Esophagus muscularis mucosa (tissue), 4 donors: ENCODE measurements around the gene RCC2. TPM values are rescaled to one million over a fixed set of nuclear protein-coding genes. Genes with fewer than 3 reads are reported as not detected.
"Not testable (repeated sequence)": the region's sequence is repeated elsewhere in the genome, so short reads cannot be mapped to it uniquely, and the experiment has no call there.

Experiments
- DNase-seq: peaks from one replicate; pipeline ENCODE4 v3.0.0-alpha.2; 2017; ENCODE audit errors: extremely low spot score
- H3K27ac ChIP-seq, 4 donors: fragments of 200-600 bp; sonication (generic); replicated peaks in 1 of 4; 1 replicate in 3 of 4; 2 replicates in 1 of 4; pipeline ENCODE4 v1.5.1; 2016 to 2019; ENCODE audit warnings: mild to moderate bottlenecking in 1 of 4
- H3K27me3 ChIP-seq, 4 donors: fragments of 200-600 bp; sonication (generic); one replicate each; pipeline versions ENCODE4 v1.5.1 to v1.6.0; 2016 to 2019
- H3K36me3 ChIP-seq, 4 donors: fragments of 200-600 bp; sonication (generic); one replicate each; pipeline ENCODE4 v1.5.1; 2016 to 2019
- H3K4me1 ChIP-seq, 4 donors: fragments of 200-600 bp; sonication (generic); one replicate each; pipeline ENCODE4 v1.5.1; 2016 to 2019
- H3K4me3 ChIP-seq, 4 donors: fragments of 200-600 bp; sonication (generic); 1 replicate in 2 of 4; 2 replicates in 2 of 4; pipeline ENCODE4 v1.5.1; 2016 to 2019; ENCODE audit warnings: mild to moderate bottlenecking in 4 of 4, moderate library complexity in 1 of 4
- H3K9me3 ChIP-seq, 4 donors: fragments of 200-600 bp; sonication (generic); 1 replicate in 3 of 4; 2 replicates in 1 of 4; pipeline ENCODE4 v1.5.1; 2016 to 2019
- CTCF ChIP-seq, 3 experiments: fragments of 200-600 bp in 2 of 3; fragments of 450-650 bp in 1 of 3; sonication (generic) in 2 of 3; IDR thresholded peaks; one replicate each; pipeline ENCODE4 v1.5.1; 2017 to 2019; ENCODE audit warnings: antibody characterized with exemption in 3 of 3, mild to moderate bottlenecking in 2 of 3, moderate library complexity in 1 of 3
- EP300 ChIP-seq: sonication (generic); formaldehyde crosslinking; IDR thresholded peaks from one replicate; pipeline ENCODE4 v1.6.1; 2017; ENCODE audit warnings: antibody characterized with exemption
- POLR2A ChIP-seq: fragments of 450-650 bp; IDR thresholded peaks from one replicate; pipeline ENCODE4 v1.6.1; 2017; ENCODE audit warnings: antibody characterized with exemption, moderate library complexity, mild to moderate bottlenecking, low read depth
- POLR2AphosphoS5 ChIP-seq, 2 donors: sonication (generic); formaldehyde crosslinking; IDR thresholded peaks; one replicate each; pipeline ENCODE4 v1.6.1; 2017; ENCODE audit warnings: antibody characterized with exemption in 2 of 2
- WGBS: methylation state at CpG from one replicate; pipeline ENCODE4 v1.1.5; 2018; 5-methylcytosine and 5-hydroxymethylcytosine counted together
- intact Hi-C: fragments of 100-400 bp; cut with DNase I; formaldehyde crosslinking; loops from one replicate; pipeline ENCODE4 v1.15.1; 2023
- total RNA-seq, 4 donors: library from RNA; depleted of rRNA; stranded (reverse); fragments of >200 nt; gene quantifications; one replicate each; pipeline versions ENCODE4 v1.1.0 to v1.2.1, GENCODE V29; 2016

RCC2 gene
- total RNA-seq, 4 donors from 2014 or later, result 12.0 to 22.6 (median 20.5) TPM

- WGBS, result 74% methylated on average over 5 of the region's 5 CpGs
- Histone ChIP-seq H3K4me3 (no peak overlapping the region), H3K4me1 (peaks cover 0 to 5% (median 0%) of the 10 kb centered on the region in 4 donors), H3K9me3 (no peaks in the 10 kb centered on the region), H3K27ac (no peak overlapping the region), H3K27me3 (peaks cover 0 to 26% (median 0%) of the 10 kb centered on the region in 4 donors), H3K36me3 (no peaks in the 10 kb centered on the region)
- no peak for DNase-seq
- intact Hi-C loops, result no loop called here
- no peak for TF ChIP-seq POLR2AphosphoS5 (IDR thresholded peaks at IDR 0.05)
- no peak for TF ChIP-seq EP300
- no peak for TF ChIP-seq CTCF (IDR thresholded peaks at IDR 0.05)
- TF ChIP-seq POLR2A, result no peak
Observed at GRCh38 chr1:17472814-17473213, 33.3 kb upstream of the RCC2 start.

GRCh38 chr1:17471393-17471792 lies 31.9 kb upstream of the RCC2 start:
- no peak for TF ChIP-seq EP300
- no peak for TF ChIP-seq CTCF (IDR thresholded peaks at IDR 0.05)
- no peak for TF ChIP-seq POLR2AphosphoS5 (IDR thresholded peaks at IDR 0.05)
- no peak for TF ChIP-seq POLR2A
- DNase-seq, result no peak
- no peak overlapping the region for H3K4me3 ChIP-seq
- no peak overlapping the region for H3K27ac ChIP-seq
- intact Hi-C loops, result no loop called here
- no peaks in the 10 kb centered on the region for H3K9me3 ChIP-seq
- WGBS, result 89% methylated on average over 2 of the region's 2 CpGs
- H3K27me3 ChIP-seq, result peaks cover 0 to 26% (median 0%) of the 10 kb centered on the region in 4 donors
- no peaks in the 10 kb centered on the region for H3K36me3 ChIP-seq
- H3K4me1 ChIP-seq, result no peaks in the 10 kb centered on the region

GRCh38 chr1:17470021-17470799 lies 30.7 kb upstream of the RCC2 start:
- H3K9me3 ChIP-seq, result no peaks in the 10 kb centered on the region
- no peak overlapping the region for H3K27ac ChIP-seq
- DNase-seq, result no peak
- WGBS, result 61% methylated on average over 11 of the region's 11 CpGs
- H3K4me1 ChIP-seq, result no peaks in the 10 kb centered on the region
- no peak overlapping the region for H3K4me3 ChIP-seq
- TF ChIP-seq CTCF (IDR thresholded peaks at IDR 0.05) (no peak), POLR2A (no peak), EP300 (no peak), POLR2AphosphoS5 (IDR thresholded peaks at IDR 0.05) (no peak)
- no peaks in the 10 kb centered on the region for H3K36me3 ChIP-seq
- intact Hi-C loops, result no loop called here
- H3K27me3 ChIP-seq, result peaks cover 0 to 26% (median 0%) of the 10 kb centered on the region in 4 donors

- H3K27ac ChIP-seq, H3K4me1 ChIP-seq, intact Hi-C loops, H3K36me3 ChIP-seq, H3K4me3 ChIP-seq, H3K9me3 ChIP-seq, DNase-seq: not testable (repeated sequence)
- WGBS, result 90% methylated on average over 16 of the region's 16 CpGs
- peaks cover 0 to 26% (median 0%) of the 10 kb centered on the region in 4 donors for H3K27me3 ChIP-seq
Observed at GRCh38 chr1:17468357-17469265, 29.1 kb upstream of the RCC2 start.

GRCh38 chr1:17466359-17466758 lies 26.9 kb upstream of the RCC2 start:
- intact Hi-C loops, result no loop called here
- Histone ChIP-seq H3K9me3 (no peaks in the 10 kb centered on the region), H3K4me3 (no peak overlapping the region), H3K27me3 (peaks cover 0 to 22% (median 0%) of the 10 kb centered on the region in 4 donors), H3K4me1 (no peaks in the 10 kb centered on the region), H3K36me3 (no peaks in the 10 kb centered on the region), H3K27ac (no peak overlapping the region)
- WGBS, result 75% methylated on average over 6 of the region's 6 CpGs
- TF ChIP-seq CTCF (IDR thresholded peaks at IDR 0.05) (no peak), EP300 (no peak)
- no peak for DNase-seq
